Muscle layer of duodenum (tissue), 2 donors: Measurements from ENCODE around the gene MTFP1.
"Not testable (repeated sequence)": the region's sequence is repeated elsewhere in the genome, so short reads cannot be mapped to it uniquely, and the experiment has no call there.

ENCODE experiments used
- H3K27ac ChIP-seq: one replicate; pipeline ENCODE4 v1.7.0; 2013; ENCODE audit warnings: mild to moderate bottlenecking, low read length
- H3K27me3 ChIP-seq: one replicate; pipeline ENCODE4 v1.7.0; 2013; ENCODE audit warnings: low read depth, mild to moderate bottlenecking, control low read depth, low read length
- H3K36me3 ChIP-seq, 2 donors: one replicate each; pipeline ENCODE4 v1.7.0; 2013; ENCODE audit warnings: low read length in 2 of 2, control low read depth in 1 of 2, mild to moderate bottlenecking in 1 of 2; ENCODE audit not compliant: insufficient read depth in 2 of 2, control insufficient read depth in 1 of 2
- H3K4me1 ChIP-seq, 2 donors: one replicate each; pipeline ENCODE4 v1.7.0; 2013; ENCODE audit warnings: low read length in 2 of 2, mild to moderate bottlenecking in 2 of 2, control low read depth in 1 of 2, moderate library complexity in 1 of 2; ENCODE audit not compliant: insufficient read depth in 2 of 2, control insufficient read depth in 1 of 2
- H3K4me3 ChIP-seq, 2 donors: one replicate each; pipeline ENCODE4 v1.7.0; 2013; ENCODE audit warnings: low read length in 2 of 2, low read depth in 1 of 2, mild to moderate bottlenecking in 1 of 2
- H3K9me3 ChIP-seq, 2 donors: one replicate each; pipeline ENCODE4 v1.7.0; 2013; ENCODE audit warnings: low read length in 2 of 2, control low read depth in 1 of 2, mild to moderate bottlenecking in 1 of 2; ENCODE audit not compliant: control insufficient read depth in 1 of 2
- donor health status: healthy.

Gene MTFP1

GRCh38 chr22:30444632-30445437 lies 19.3 kb downstream of the MTFP1 start:
- Histone ChIP-seq H3K4me1 (no peaks in the 10 kb centered on the region), H3K4me3 (no peak overlapping the region), H3K36me3 (no peaks in the 10 kb centered on the region), H3K9me3 (no peaks in the 10 kb centered on the region), H3K27me3 (no peaks in the 10 kb centered on the region), H3K27ac (no peak overlapping the region)

- no peaks in the 10 kb centered on the region for H3K9me3 ChIP-seq
- no peak overlapping the region for H3K4me3 ChIP-seq
- H3K27ac ChIP-seq, result no peak overlapping the region
- H3K27me3 ChIP-seq, result no peaks in the 10 kb centered on the region
- H3K4me1 ChIP-seq, result no peaks in the 10 kb centered on the region
- no peaks in the 10 kb centered on the region for H3K36me3 ChIP-seq
Observed at GRCh38 chr22:30445438-30446145, 20.0 kb downstream of the MTFP1 start.

- no peak overlapping the region for H3K27ac ChIP-seq
- no peaks in the 10 kb centered on the region for H3K36me3 ChIP-seq
- H3K4me3 ChIP-seq, result no peak overlapping the region
- H3K4me1 ChIP-seq, result no peaks in the 10 kb centered on the region
- no peaks in the 10 kb centered on the region for H3K9me3 ChIP-seq
- no peaks in the 10 kb centered on the region for H3K27me3 ChIP-seq
Observed at GRCh38 chr22:30447656-30448055, 22.1 kb downstream of the MTFP1 start.

- not testable (repeated sequence) for H3K36me3 ChIP-seq, H3K4me3 ChIP-seq, H3K9me3 ChIP-seq, H3K27me3 ChIP-seq, H3K27ac ChIP-seq, H3K4me1 ChIP-seq
Observed at GRCh38 chr22:30451488-30451887, 25.9 kb downstream of the MTFP1 start.

GRCh38 chr22:30452861-30453260 lies 27.3 kb downstream of the MTFP1 start:
- Histone ChIP-seq H3K27ac (no peak overlapping the region), H3K4me3 (no peak overlapping the region), H3K4me1 (no peaks in the 10 kb centered on the region), H3K36me3 (no peaks in the 10 kb centered on the region), H3K27me3 (no peaks in the 10 kb centered on the region), H3K9me3 (no peaks in the 10 kb centered on the region)

GRCh38 chr22:30453731-30454510 lies 28.4 kb downstream of the MTFP1 start:
- Histone ChIP-seq H3K27me3 (no peaks in the 10 kb centered on the region), H3K9me3 (no peaks in the 10 kb centered on the region), H3K36me3 (no peaks in the 10 kb centered on the region), H3K4me3 (no peak overlapping the region), H3K4me1 (no peaks in the 10 kb centered on the region), H3K27ac (no peak overlapping the region)

- Histone ChIP-seq H3K27me3 (no peaks in the 10 kb centered on the region), H3K4me1 (no peaks in the 10 kb centered on the region), H3K4me3 (no peak overlapping the region), H3K27ac (no peak overlapping the region), H3K36me3 (no peaks in the 10 kb centered on the region), H3K9me3 (no peaks in the 10 kb centered on the region)
Observed at GRCh38 chr22:30455075-30455840, 29.7 kb downstream of the MTFP1 start.

GRCh38 chr22:30457981-30458380 lies 32.4 kb downstream of the MTFP1 start:
- Histone ChIP-seq H3K27me3 (no peaks in the 10 kb centered on the region), H3K36me3 (no peaks in the 10 kb centered on the region), H3K4me3 (no peak overlapping the region), H3K27ac (no peak overlapping the region), H3K9me3 (no peaks in the 10 kb centered on the region), H3K4me1 (no peaks in the 10 kb centered on the region)

- no peak overlapping the region for H3K27ac ChIP-seq
- no peaks in the 10 kb centered on the region for H3K36me3 ChIP-seq
- no peak overlapping the region for H3K4me3 ChIP-seq
- H3K4me1 ChIP-seq, result no peaks in the 10 kb centered on the region
- H3K9me3 ChIP-seq, result no peaks in the 10 kb centered on the region
- no peaks in the 10 kb centered on the region for H3K27me3 ChIP-seq
Observed at GRCh38 chr22:30459181-30460052, 33.8 kb downstream of the MTFP1 start.

- H3K4me3 ChIP-seq, result no peak overlapping the region
- H3K9me3 ChIP-seq, result no peaks in the 10 kb centered on the region
- H3K4me1 ChIP-seq, result no peaks in the 10 kb centered on the region
- H3K27ac ChIP-seq, result no peak overlapping the region
- no peaks in the 10 kb centered on the region for H3K36me3 ChIP-seq
- no peaks in the 10 kb centered on the region for H3K27me3 ChIP-seq
Observed at GRCh38 chr22:30460147-30460546, 34.6 kb downstream of the MTFP1 start.
